DND-41 (cell line): ENCODE data around the gene SCAF8.

Experiments
- EZH2 ChIP-seq: IDR thresholded peaks from 3 replicates; pipeline ENCODE4 v1.6.1; 2012; ENCODE audit warnings: borderline replicate concordance, low read depth, mild to moderate bottlenecking, moderate library complexity, low read length, inconsistent platforms; ENCODE audit not compliant: severe bottlenecking
- TF ChIP-seq, protein P1 (sequence below): IDR thresholded peaks from 2 replicates; pipeline ENCODE4 v1.5.1; 2012; ENCODE audit warnings: borderline replicate concordance, low read length, moderate library complexity, mild to moderate bottlenecking; ENCODE audit not compliant: poor library complexity, severe bottlenecking; ENCODE audit errors: extremely low read depth

- TF ChIP-seq, protein P1, sequence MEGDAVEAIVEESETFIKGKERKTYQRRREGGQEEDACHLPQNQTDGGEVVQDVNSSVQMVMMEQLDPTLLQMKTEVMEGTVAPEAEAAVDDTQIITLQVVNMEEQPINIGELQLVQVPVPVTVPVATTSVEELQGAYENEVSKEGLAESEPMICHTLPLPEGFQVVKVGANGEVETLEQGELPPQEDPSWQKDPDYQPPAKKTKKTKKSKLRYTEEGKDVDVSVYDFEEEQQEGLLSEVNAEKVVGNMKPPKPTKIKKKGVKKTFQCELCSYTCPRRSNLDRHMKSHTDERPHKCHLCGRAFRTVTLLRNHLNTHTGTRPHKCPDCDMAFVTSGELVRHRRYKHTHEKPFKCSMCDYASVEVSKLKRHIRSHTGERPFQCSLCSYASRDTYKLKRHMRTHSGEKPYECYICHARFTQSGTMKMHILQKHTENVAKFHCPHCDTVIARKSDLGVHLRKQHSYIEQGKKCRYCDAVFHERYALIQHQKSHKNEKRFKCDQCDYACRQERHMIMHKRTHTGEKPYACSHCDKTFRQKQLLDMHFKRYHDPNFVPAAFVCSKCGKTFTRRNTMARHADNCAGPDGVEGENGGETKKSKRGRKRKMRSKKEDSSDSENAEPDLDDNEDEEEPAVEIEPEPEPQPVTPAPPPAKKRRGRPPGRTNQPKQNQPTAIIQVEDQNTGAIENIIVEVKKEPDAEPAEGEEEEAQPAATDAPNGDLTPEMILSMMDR, result no peak
- TF ChIP-seq EZH2, result no peak
These were observed 106.3 kb downstream of the SCAF8 start for GRCh38 chr6:154839546-154839945.
